ENCODE results near the gene IQSEC1.

DNA sequence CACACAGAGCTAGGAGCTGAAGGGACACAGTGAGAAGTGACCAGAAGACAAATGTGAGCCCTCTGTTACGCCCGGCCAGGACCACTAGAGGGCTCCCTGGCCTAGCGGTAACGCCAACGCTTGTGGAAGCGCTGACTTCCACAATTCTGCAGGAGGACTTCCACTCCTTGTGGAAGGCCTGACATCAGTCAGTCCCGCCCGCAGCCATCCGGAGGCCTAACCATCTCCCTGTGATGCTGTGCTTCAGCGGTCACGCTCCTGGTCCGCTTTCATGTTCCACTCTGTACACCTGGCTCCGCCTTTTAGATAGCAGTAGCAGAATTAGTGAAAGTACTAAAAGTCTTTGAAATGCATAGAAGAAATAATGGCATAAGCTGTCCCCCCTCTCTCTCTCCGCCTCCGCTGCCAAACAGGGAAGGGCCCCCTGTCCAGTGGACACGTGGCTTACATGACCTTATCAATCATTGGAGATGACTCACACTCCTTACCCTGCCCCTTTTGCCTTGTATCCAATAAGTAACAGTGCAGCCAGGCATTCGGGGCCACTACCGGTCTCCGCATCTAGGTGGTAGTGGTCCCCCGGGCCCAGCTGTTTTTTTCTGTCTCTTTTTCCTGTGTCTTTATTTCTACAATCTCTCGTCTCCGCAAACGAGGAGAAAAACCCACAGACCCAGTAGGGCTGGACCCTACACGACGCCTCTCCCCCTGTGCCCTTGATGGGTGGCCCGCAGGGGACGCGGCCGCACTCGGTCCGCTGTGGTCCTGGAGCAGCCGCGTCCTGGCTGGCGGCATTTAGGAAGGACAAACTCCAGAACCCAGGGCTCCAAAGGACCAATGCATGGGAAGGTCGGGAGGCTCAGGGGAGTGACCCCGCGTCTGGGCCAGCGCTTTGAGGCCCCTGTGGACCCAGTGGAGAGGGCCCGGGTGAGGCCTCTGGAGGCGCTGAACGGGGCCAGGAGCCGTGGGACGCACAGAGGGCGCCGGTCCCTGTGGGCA, 204.9 kb downstream of the IQSEC1 start:
- TF ChIP-seq, protein P1, sequence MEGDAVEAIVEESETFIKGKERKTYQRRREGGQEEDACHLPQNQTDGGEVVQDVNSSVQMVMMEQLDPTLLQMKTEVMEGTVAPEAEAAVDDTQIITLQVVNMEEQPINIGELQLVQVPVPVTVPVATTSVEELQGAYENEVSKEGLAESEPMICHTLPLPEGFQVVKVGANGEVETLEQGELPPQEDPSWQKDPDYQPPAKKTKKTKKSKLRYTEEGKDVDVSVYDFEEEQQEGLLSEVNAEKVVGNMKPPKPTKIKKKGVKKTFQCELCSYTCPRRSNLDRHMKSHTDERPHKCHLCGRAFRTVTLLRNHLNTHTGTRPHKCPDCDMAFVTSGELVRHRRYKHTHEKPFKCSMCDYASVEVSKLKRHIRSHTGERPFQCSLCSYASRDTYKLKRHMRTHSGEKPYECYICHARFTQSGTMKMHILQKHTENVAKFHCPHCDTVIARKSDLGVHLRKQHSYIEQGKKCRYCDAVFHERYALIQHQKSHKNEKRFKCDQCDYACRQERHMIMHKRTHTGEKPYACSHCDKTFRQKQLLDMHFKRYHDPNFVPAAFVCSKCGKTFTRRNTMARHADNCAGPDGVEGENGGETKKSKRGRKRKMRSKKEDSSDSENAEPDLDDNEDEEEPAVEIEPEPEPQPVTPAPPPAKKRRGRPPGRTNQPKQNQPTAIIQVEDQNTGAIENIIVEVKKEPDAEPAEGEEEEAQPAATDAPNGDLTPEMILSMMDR (IDR thresholded peaks at IDR 0.05) = peak; percentile 92
- TF ChIP-seq EZH2 (IDR thresholded peaks at IDR 0.05; ENCODE audit: borderline replicate concordance, insufficient read depth, low read depth, low read length, poor library complexity, severe bottlenecking) = no peak
